B cell (primary cell): ENCODE data around the gene GNAI3. TPM values are rescaled to one million over a fixed set of nuclear protein-coding genes. Genes with fewer than 3 reads are reported as not detected.
A peak's percentile ranks its signal among the peaks of the same experiment; 100 is the strongest.

Experiments
- ATAC-seq: fragments of 200-7000 bp; cut with Tn5 transposase; one replicate; pipeline ENCODE4 v1.10.0; 2021; ENCODE audit warnings: low read depth, mild to moderate bottlenecking, moderate number of reproducible peaks, moderate library complexity
- CTCF ChIA-PET: fragments of 350-600 bp; sonication (Branson Sonifier 250); formaldehyde crosslinking; loops from one replicate; lab custom pipeline; 2021; ENCODE audit warnings: antibody characterized with exemption, inconsistent platforms; lab: Charles Lee
- POLR2A ChIA-PET: fragments of 350-600 bp; sonication (Branson Sonifier 250); formaldehyde crosslinking; loops from one replicate; lab custom pipeline; 2021; ENCODE audit warnings: antibody characterized with exemption; lab: Charles Lee
- DNase-seq: peaks from one replicate; pipeline ENCODE4 v3.0.0; 2013
- H2AFZ ChIP-seq: 2 replicates; pipeline ENCODE4 v1.6.1; 2012; ENCODE audit warnings: mild to moderate bottlenecking, low read depth, low read length; ENCODE audit not compliant: insufficient read depth, poor library complexity, severe bottlenecking
- H3K27ac ChIP-seq, 2 donors: 1 replicate in 1 of 2; 2 replicates in 1 of 2; pipeline ENCODE4 v1.5.1; 2012 to 2013; ENCODE audit warnings: low read length in 2 of 2, mild to moderate bottlenecking in 2 of 2, moderate library complexity in 1 of 2
- H3K27me3 ChIP-seq, 4 experiments: fragments of 200-600 bp in 1 of 4; sonication (generic) in 1 of 4; replicated peaks in 1 of 4; 1 replicate in 2 of 4; 2 replicates in 2 of 4; pipeline versions ENCODE4 v1.6.1 to v1.7.0; 2013 to 2016; ENCODE audit warnings: low read length in 3 of 4, mild to moderate bottlenecking in 2 of 4, mixed read lengths in 1 of 4, moderate library complexity in 1 of 4; ENCODE audit not compliant: insufficient read depth in 4 of 4, control insufficient read depth in 3 of 4; ENCODE audit errors: control extremely low read depth in 1 of 4
- H3K36me3 ChIP-seq, 2 experiments: replicated peaks in 1 of 2; 1 replicate in 1 of 2; 2 replicates in 1 of 2; pipeline versions ENCODE4 v1.6.1 to v1.7.1; 2013; ENCODE audit warnings: low read length in 1 of 2; ENCODE audit not compliant: insufficient read depth in 2 of 2, control insufficient read depth in 1 of 2; ENCODE audit errors: control extremely low read depth in 1 of 2, extremely low read depth in 1 of 2
- H3K4me1 ChIP-seq, 2 donors: fragments of 200-600 bp in 1 of 2; sonication (generic) in 1 of 2; 1 replicate in 1 of 2; 2 replicates in 1 of 2; pipeline versions ENCODE4 v1.5.1 to v1.6.1; 2013 to 2017; ENCODE audit warnings: low read length in 2 of 2; ENCODE audit not compliant: control insufficient read depth in 2 of 2, insufficient read depth in 2 of 2
- H3K4me2 ChIP-seq: replicated peaks from 2 replicates; pipeline ENCODE3; 2012; ENCODE audit warnings: mild to moderate bottlenecking, low read depth, low read length; ENCODE audit not compliant: poor library complexity, severe bottlenecking
- H3K4me3 ChIP-seq, 5 experiments: fragments of 200-600 bp in 1 of 5; sonication (generic) in 1 of 5; 1 replicate in 3 of 5; 2 replicates in 2 of 5; pipeline versions ENCODE4 v1.5.1 to v1.7.0; 2011 to 2016; ENCODE audit warnings: low read length in 4 of 5, mild to moderate bottlenecking in 4 of 5, low read depth in 2 of 5, control low read depth in 1 of 5, moderate library complexity in 1 of 5; ENCODE audit not compliant: insufficient read depth in 1 of 5; ENCODE audit errors: control extremely low read depth in 1 of 5, extremely low read depth in 1 of 5
- H3K79me2 ChIP-seq: fragments of 200-600 bp; sonication (generic); one replicate; pipeline ENCODE4 v1.6.0; 2016; ENCODE audit warnings: low read length; ENCODE audit not compliant: control insufficient read depth, insufficient read depth
- H3K9ac ChIP-seq: fragments of 200-600 bp; sonication (generic); 2 replicates; pipeline ENCODE4 v1.6.1; 2017; ENCODE audit warnings: mild to moderate bottlenecking, low read length, moderate library complexity
- H3K9me3 ChIP-seq, 3 donors: one replicate each; pipeline versions ENCODE4 v1.6.1 to v1.7.1; 2013; ENCODE audit warnings: low read length in 2 of 3; ENCODE audit not compliant: control insufficient read depth in 2 of 3, insufficient read depth in 1 of 3; ENCODE audit errors: control extremely low read depth in 1 of 3
- H4K20me1 ChIP-seq: 2 replicates; pipeline ENCODE4 v1.6.0; 2012; ENCODE audit warnings: mild to moderate bottlenecking, low read length; ENCODE audit not compliant: insufficient read depth, control insufficient read depth, poor library complexity, severe bottlenecking
- H3K27ac Mint-ChIP-seq: one replicate; pipeline ENCODE4 v1.8.0; 2021; ENCODE audit warnings: mixed read lengths
- H3K27me3 Mint-ChIP-seq: one replicate; pipeline ENCODE4 v1.8.0; 2021; ENCODE audit warnings: mixed read lengths
- H3K4me1 Mint-ChIP-seq: one replicate; pipeline ENCODE4 v1.8.0; 2021; ENCODE audit warnings: mixed read lengths
- H3K4me3 Mint-ChIP-seq: one replicate; pipeline ENCODE4 v1.8.0; 2021; ENCODE audit warnings: mixed read lengths
- H3K9me3 Mint-ChIP-seq: one replicate; pipeline ENCODE4 v1.8.0; 2022; ENCODE audit warnings: mixed read lengths; ENCODE audit not compliant: insufficient read depth
- CTCF ChIP-seq: fragments of 200-600 bp; IDR thresholded peaks from one replicate; pipeline ENCODE4 v1.8.0; 2022; ENCODE audit warnings: antibody characterized with exemption, mild to moderate bottlenecking
- EZH2 ChIP-seq: IDR thresholded peaks from 2 replicates; pipeline ENCODE4 v1.6.1; 2012; ENCODE audit warnings: borderline replicate concordance, low read depth, mild to moderate bottlenecking, moderate library complexity, low read length; ENCODE audit not compliant: insufficient read depth, poor library complexity, severe bottlenecking
- WGBS: methylation state at CpG from one replicate; pipeline ENCODE4 v1.1.5; 2013; ENCODE audit warnings: missing lambda C conversion rate; ENCODE audit not compliant: insufficient coverage; 5-methylcytosine and 5-hydroxymethylcytosine counted together
- intact Hi-C: fragments of 100-400 bp; cut with micrococcal nuclease; formaldehyde crosslinking; loops from one replicate; pipeline ENCODE4 v1.10.0; 2022
- polyA plus RNA-seq: library from polyadenylated mRNA; depleted of rRNA; stranded (reverse); fragments of >200 nt; gene quantifications from 2 replicates; pipeline ENCODE4 v1.2.3, GENCODE V29; 2012
- total RNA-seq, 2 donors: library from RNA; stranded (reverse); fragments of 120-200 nt in 1 of 2; gene quantifications; 1 replicate in 1 of 2; 2 replicates in 1 of 2; pipeline versions ENCODE4 v1.2.3 to v1.2.4, GENCODE V29; 2013 to 2022

GNAI3 gene
- total and polyA plus RNA-seq, 2 donors (not counting 1 experiment from before 2014, with no cell fraction given) = 1.6 to 8.5 TPM

GRCh38 chr1:109642626-109643025, 94.2 kb downstream of the GNAI3 start:
- H3K9me3 ChIP-seq = no peaks in the 10 kb centered on the region
- Mint-ChIP-seq H3K9me3 (no peaks in the 10 kb centered on the region), H3K4me1 (peaks cover 13% of the 10 kb centered on the region), H3K4me3 (no peak overlapping the region), H3K27ac (no peak overlapping the region), H3K27me3 (peaks cover 4% of the 10 kb centered on the region)
- TF ChIP-seq CTCF (no peak), EZH2 (no peak)
- no peaks in the 10 kb centered on the region for H4K20me1 ChIP-seq
- POLR2A ChIA-PET = interaction anchor here (1.0 kb wide), 1 partner anchor 94 kb away, joined by 3 read pairs; the partner anchor contains the start of gene GNAI3
- H3K27ac ChIP-seq = no peak overlapping the region
- no peak overlapping the region for H3K4me3 ChIP-seq
- H3K4me2 ChIP-seq = no peak overlapping the region
- WGBS = 67% methylated on average over 1 of the region's 3 CpGs
- H3K79me2 ChIP-seq = no peaks in the 10 kb centered on the region
- ATAC-seq (no peak), DNase-seq (peak; percentile 3)
- H3K4me1 ChIP-seq = peaks cover 4 to 14% of the 10 kb centered on the region in 2 donors
- H3K9ac ChIP-seq = no peak overlapping the region
- intact Hi-C loops = loop anchor here (1.0 to 2.0 kb wide), 3 partner anchors 14 to 342 kb away; partner anchors contain the start of genes AHCYL1, GSTM1 and GSTM4
- peaks cover 0 to 2% (median 0%) of the 10 kb centered on the region in 4 experiments for H3K27me3 ChIP-seq
- CTCF ChIA-PET = interaction anchor here (1.1 to 16.5 kb wide), 9 partner anchors 10 to 368 kb away, joined by 3 to 276 read pairs (median 18); partner anchors contain the start of genes AHCYL1, AMPD2, GPR61 and GSTM1
- H3K36me3 ChIP-seq = no peaks in the 10 kb centered on the region
- no peak overlapping the region for H2AFZ ChIP-seq
